WTC11 (cell line): ENCODE data around the gene CCDC88A. TPM values are rescaled to one million over a fixed set of nuclear protein-coding genes. Genes with fewer than 3 reads are reported as not detected.

Experiments
- FOXK1 ChIP-seq: sonication (generic); formaldehyde crosslinking; IDR thresholded peaks from 2 replicates; pipeline ENCODE4 v1.8.0; 2022; ENCODE audit warnings: mild to moderate bottlenecking, moderate library complexity, missing genetic modification reagents
- FOXP4 ChIP-seq: sonication (generic); formaldehyde crosslinking; IDR thresholded peaks from 2 replicates; pipeline ENCODE4 v1.8.0; 2022; ENCODE audit warnings: mild to moderate bottlenecking, missing genetic modification reagents
- HMGXB4 ChIP-seq: sonication (generic); formaldehyde crosslinking; IDR thresholded peaks from 2 replicates; pipeline ENCODE4 v1.8.1; 2023; ENCODE audit warnings: mild to moderate bottlenecking, moderate library complexity, missing genetic modification reagents
- MAX ChIP-seq: sonication (generic); formaldehyde crosslinking; IDR thresholded peaks from 2 replicates; pipeline ENCODE4 v1.8.0; 2022; ENCODE audit warnings: mild to moderate bottlenecking, missing genetic modification reagents
- MYBL2 ChIP-seq: sonication (generic); formaldehyde crosslinking; IDR thresholded peaks from 2 replicates; pipeline ENCODE4 v1.8.1; 2023; ENCODE audit warnings: mild to moderate bottlenecking, moderate library complexity, missing genetic modification reagents
- NFE2L1 ChIP-seq: sonication (generic); formaldehyde crosslinking; IDR thresholded peaks from 2 replicates; pipeline ENCODE4 v1.8.1; 2023; ENCODE audit warnings: missing genetic modification reagents
- RORB ChIP-seq: fragments of 250-450 bp; sonication (Bioruptor Pico); IDR thresholded peaks from 2 replicates; pipeline ENCODE4 v1.9.0; 2021; ENCODE audit warnings: mild to moderate bottlenecking
- SMAD4 ChIP-seq: sonication (generic); formaldehyde crosslinking; IDR thresholded peaks from 2 replicates; pipeline ENCODE4 v1.8.0; 2022; ENCODE audit warnings: mild to moderate bottlenecking, missing genetic modification reagents
- STAT6 ChIP-seq: sonication (generic); formaldehyde crosslinking; conservative IDR thresholded peaks from 2 replicates; pipeline ENCODE4 v1.8.1; 2023; ENCODE audit warnings: mild to moderate bottlenecking, low read depth, missing genetic modification reagents, moderate library complexity
- ZBTB43 ChIP-seq: sonication (generic); formaldehyde crosslinking; IDR thresholded peaks from 2 replicates; pipeline ENCODE4 v1.8.1; 2023; ENCODE audit warnings: mild to moderate bottlenecking, missing genetic modification reagents
- ZNF121 ChIP-seq: sonication (generic); formaldehyde crosslinking; IDR thresholded peaks from 2 replicates; pipeline ENCODE4 v1.8.0; 2023; ENCODE audit warnings: missing genetic modification reagents
- ZNF263 ChIP-seq: sonication (generic); formaldehyde crosslinking; IDR thresholded peaks from 2 replicates; pipeline ENCODE4 v1.8.1; 2022; ENCODE audit warnings: low read depth, mild to moderate bottlenecking, moderate library complexity, missing genetic modification reagents
- ZNF317 ChIP-seq: sonication (generic); formaldehyde crosslinking; IDR thresholded peaks from 2 replicates; pipeline ENCODE4 v1.8.1; 2023; ENCODE audit warnings: low read depth, mild to moderate bottlenecking, moderate library complexity, missing genetic modification reagents, borderline replicate concordance
- ZNF423 ChIP-seq: fragments of 250-450 bp; sonication (Bioruptor Pico); IDR thresholded peaks from 2 replicates; pipeline ENCODE4 v2.1.2; 2022; ENCODE audit warnings: mild to moderate bottlenecking, moderate library complexity
- total RNA-seq: library from RNA; stranded (reverse); gene quantifications from 3 replicates; pipeline ENCODE4 v1.2.3, GENCODE V29; 2021
- TF ChIP-seq, protein P1 (sequence below): sonication (generic); formaldehyde crosslinking; IDR thresholded peaks from 2 replicates; pipeline ENCODE4 v1.8.0; 2022; ENCODE audit warnings: mild to moderate bottlenecking, missing genetic modification reagents
- TF ChIP-seq, protein P2 (sequence below): fragments of 250-450 bp; sonication (Bioruptor Pico); IDR thresholded peaks from 2 replicates; pipeline ENCODE4 v2.1.2; 2022; ENCODE audit warnings: mild to moderate bottlenecking, moderate library complexity
- TF ChIP-seq, protein P3 (sequence below): sonication (generic); formaldehyde crosslinking; IDR thresholded peaks from 2 replicates; pipeline ENCODE4 v1.8.1; 2022; ENCODE audit warnings: missing genetic modification reagents, borderline replicate concordance
- TF ChIP-seq, protein P4 (sequence below): sonication (generic); formaldehyde crosslinking; IDR thresholded peaks from 2 replicates; pipeline ENCODE4 v1.8.0; 2023; ENCODE audit warnings: missing genetic modification reagents, mild to moderate bottlenecking, borderline replicate concordance
- TF ChIP-seq, protein P5 (sequence below): sonication (generic); formaldehyde crosslinking; IDR thresholded peaks from 2 replicates; pipeline ENCODE4 v1.8.0; 2022; ENCODE audit warnings: mild to moderate bottlenecking, missing genetic modification reagents

CCDC88A gene
- total RNA-seq, 1 experiment from 2014 or later: 97.5 TPM

GRCh38 chr2:55419679-55420438, at the start of gene CCDC88A (continued):
- TF ChIP-seq ZNF317 (CRISPR knock-in tag): peak; percentile 62; the same call in 1 of the 2 replicates
- 0 out of 2 replicates have a peak, but pooled peaks have one; percentile 59 for TF ChIP-seq ZBTB43 (CRISPR knock-in tag)
- 0 out of 2 replicates have a peak, but pooled peaks have one; percentile 61 for TF ChIP-seq STAT6 (CRISPR knock-in tag)
- TF ChIP-seq MAX: peak; percentile 75
- TF ChIP-seq, protein P1, sequence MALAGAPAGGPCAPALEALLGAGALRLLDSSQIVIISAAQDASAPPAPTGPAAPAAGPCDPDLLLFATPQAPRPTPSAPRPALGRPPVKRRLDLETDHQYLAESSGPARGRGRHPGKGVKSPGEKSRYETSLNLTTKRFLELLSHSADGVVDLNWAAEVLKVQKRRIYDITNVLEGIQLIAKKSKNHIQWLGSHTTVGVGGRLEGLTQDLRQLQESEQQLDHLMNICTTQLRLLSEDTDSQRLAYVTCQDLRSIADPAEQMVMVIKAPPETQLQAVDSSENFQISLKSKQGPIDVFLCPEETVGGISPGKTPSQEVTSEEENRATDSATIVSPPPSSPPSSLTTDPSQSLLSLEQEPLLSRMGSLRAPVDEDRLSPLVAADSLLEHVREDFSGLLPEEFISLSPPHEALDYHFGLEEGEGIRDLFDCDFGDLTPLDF (CRISPR knock-in tag): 0 out of 2 replicates have a peak, but pooled peaks have one; percentile 46
- peak; percentile 83; the same call in 1 of the 2 replicates for TF ChIP-seq FOXP4
- TF ChIP-seq, protein P2, sequence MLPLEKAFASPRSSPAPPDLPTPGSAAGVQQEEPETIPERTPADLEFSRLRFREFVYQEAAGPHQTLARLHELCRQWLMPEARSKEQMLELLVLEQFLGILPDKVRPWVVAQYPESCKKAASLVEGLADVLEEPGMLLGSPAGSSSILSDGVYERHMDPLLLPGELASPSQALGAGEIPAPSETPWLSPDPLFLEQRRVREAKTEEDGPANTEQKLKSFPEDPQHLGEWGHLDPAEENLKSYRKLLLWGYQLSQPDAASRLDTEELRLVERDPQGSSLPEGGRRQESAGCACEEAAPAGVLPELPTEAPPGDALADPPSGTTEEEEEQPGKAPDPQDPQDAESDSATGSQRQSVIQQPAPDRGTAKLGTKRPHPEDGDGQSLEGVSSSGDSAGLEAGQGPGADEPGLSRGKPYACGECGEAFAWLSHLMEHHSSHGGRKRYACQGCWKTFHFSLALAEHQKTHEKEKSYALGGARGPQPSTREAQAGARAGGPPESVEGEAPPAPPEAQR: 0 out of 2 replicates have a peak, but pooled peaks have one; percentile 61
- no peak for TF ChIP-seq ZNF423
- TF ChIP-seq, protein P3, sequence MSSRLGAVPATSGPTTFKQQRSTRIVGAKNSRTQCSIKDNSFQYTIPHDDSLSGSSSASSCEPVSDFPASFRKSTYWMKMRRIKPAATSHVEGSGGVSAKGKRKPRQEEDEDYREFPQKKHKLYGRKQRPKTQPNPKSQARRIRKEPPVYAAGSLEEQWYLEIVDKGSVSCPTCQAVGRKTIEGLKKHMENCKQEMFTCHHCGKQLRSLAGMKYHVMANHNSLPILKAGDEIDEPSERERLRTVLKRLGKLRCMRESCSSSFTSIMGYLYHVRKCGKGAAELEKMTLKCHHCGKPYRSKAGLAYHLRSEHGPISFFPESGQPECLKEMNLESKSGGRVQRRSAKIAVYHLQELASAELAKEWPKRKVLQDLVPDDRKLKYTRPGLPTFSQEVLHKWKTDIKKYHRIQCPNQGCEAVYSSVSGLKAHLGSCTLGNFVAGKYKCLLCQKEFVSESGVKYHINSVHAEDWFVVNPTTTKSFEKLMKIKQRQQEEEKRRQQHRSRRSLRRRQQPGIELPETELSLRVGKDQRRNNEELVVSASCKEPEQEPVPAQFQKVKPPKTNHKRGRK (CRISPR knock-in tag): 0 out of 2 replicates have a peak, but pooled peaks have one; percentile 36
- no peak for TF ChIP-seq ZNF121 (CRISPR knock-in tag)
- TF ChIP-seq ZNF263 (CRISPR knock-in tag): peak; percentile 53; the same call in 1 of the 2 replicates
- TF ChIP-seq, protein P4, sequence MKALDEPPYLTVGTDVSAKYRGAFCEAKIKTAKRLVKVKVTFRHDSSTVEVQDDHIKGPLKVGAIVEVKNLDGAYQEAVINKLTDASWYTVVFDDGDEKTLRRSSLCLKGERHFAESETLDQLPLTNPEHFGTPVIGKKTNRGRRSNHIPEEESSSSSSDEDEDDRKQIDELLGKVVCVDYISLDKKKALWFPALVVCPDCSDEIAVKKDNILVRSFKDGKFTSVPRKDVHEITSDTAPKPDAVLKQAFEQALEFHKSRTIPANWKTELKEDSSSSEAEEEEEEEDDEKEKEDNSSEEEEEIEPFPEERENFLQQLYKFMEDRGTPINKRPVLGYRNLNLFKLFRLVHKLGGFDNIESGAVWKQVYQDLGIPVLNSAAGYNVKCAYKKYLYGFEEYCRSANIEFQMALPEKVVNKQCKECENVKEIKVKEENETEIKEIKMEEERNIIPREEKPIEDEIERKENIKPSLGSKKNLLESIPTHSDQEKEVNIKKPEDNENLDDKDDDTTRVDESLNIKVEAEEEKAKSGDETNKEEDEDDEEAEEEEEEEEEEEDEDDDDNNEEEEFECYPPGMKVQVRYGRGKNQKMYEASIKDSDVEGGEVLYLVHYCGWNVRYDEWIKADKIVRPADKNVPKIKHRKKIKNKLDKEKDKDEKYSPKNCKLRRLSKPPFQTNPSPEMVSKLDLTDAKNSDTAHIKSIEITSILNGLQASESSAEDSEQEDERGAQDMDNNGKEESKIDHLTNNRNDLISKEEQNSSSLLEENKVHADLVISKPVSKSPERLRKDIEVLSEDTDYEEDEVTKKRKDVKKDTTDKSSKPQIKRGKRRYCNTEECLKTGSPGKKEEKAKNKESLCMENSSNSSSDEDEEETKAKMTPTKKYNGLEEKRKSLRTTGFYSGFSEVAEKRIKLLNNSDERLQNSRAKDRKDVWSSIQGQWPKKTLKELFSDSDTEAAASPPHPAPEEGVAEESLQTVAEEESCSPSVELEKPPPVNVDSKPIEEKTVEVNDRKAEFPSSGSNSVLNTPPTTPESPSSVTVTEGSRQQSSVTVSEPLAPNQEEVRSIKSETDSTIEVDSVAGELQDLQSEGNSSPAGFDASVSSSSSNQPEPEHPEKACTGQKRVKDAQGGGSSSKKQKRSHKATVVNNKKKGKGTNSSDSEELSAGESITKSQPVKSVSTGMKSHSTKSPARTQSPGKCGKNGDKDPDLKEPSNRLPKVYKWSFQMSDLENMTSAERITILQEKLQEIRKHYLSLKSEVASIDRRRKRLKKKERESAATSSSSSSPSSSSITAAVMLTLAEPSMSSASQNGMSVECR (CRISPR knock-in tag): peak; percentile 96
- TF ChIP-seq RORB (CRISPR knock-in tag): no peak
- peak; percentile 68 for TF ChIP-seq FOXK1 (CRISPR knock-in tag)
- peak; percentile 84; the same call in 1 of the 2 replicates for TF ChIP-seq NFE2L1
- TF ChIP-seq SMAD4 (CRISPR knock-in tag): peak; percentile 81
- peak; percentile 95 for TF ChIP-seq MYBL2 (CRISPR knock-in tag)
- TF ChIP-seq, protein P5, sequence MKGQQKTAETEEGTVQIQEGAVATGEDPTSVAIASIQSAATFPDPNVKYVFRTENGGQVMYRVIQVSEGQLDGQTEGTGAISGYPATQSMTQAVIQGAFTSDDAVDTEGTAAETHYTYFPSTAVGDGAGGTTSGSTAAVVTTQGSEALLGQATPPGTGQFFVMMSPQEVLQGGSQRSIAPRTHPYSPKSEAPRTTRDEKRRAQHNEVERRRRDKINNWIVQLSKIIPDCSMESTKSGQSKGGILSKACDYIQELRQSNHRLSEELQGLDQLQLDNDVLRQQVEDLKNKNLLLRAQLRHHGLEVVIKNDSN: peak; percentile 57; the same call in 1 of the 2 replicates
- peak; percentile 95 for TF ChIP-seq HMGXB4
